H1 (cell line): ENCODE results near the gene MOB1B. TPM values are rescaled to one million over a fixed set of nuclear protein-coding genes. Genes with fewer than 3 reads are reported as not detected.

Experiments used
- BACH1 ChIP-seq: IDR thresholded peaks from 2 replicates; pipeline ENCODE4 v1.6.1; 2012; ENCODE audit warnings: low read length, improper control_type of control experiment
- BCL11A ChIP-seq, 2 experiments: IDR thresholded peaks; one replicate each; pipeline ENCODE4 v1.6.1; 2011; ENCODE audit warnings: low read depth in 2 of 2, low read length in 2 of 2, mild to moderate bottlenecking in 2 of 2
- HDAC6 ChIP-seq: IDR thresholded peaks from one replicate; pipeline ENCODE4 v1.7.1; 2012; ENCODE audit warnings: low read depth, mild to moderate bottlenecking, inconsistent platforms, low read length, moderate library complexity
- JUN ChIP-seq: IDR thresholded peaks from 2 replicates; pipeline ENCODE4 v1.6.1; 2011; ENCODE audit warnings: low read depth, mild to moderate bottlenecking, improper control_type of control experiment, low read length
- JUND ChIP-seq: IDR thresholded peaks from 2 replicates; pipeline ENCODE4 v1.6.1; 2011; ENCODE audit warnings: mild to moderate bottlenecking, improper control_type of control experiment, low read length
- RFX5 ChIP-seq: IDR thresholded peaks from 2 replicates; pipeline ENCODE4 v1.6.1; 2011; ENCODE audit warnings: low read depth, low read length, improper control_type of control experiment, borderline replicate concordance
- SUZ12 ChIP-seq: fragments of 200-600 bp; sonication (generic); IDR thresholded peaks from 2 replicates; pipeline ENCODE4 v1.6.1; 2012; ENCODE audit warnings: mild to moderate bottlenecking, inconsistent platforms, low read length, moderate library complexity, mixed read lengths
- polyA plus RNA-seq, 7 experiments: library from polyadenylated mRNA; depleted of rRNA in 3 of 7; stranded (reverse) in 5 of 7; unstranded in 2 of 7; fragments of >200 nt in 5 of 7; fragments of 200-250 nt in 2 of 7; gene quantifications; 1 replicate in 5 of 7; 2 replicates in 1 of 7; 4 replicates in 1 of 7; pipeline versions ENCODE4 v1.2.1 to v1.2.3, GENCODE V29; 2011 to 2013; ENCODE audit warnings: missing spikeins in 2 of 7, mixed read lengths in 2 of 7
- total RNA-seq: library from RNA; stranded (reverse); fragmentation: NEBNext Ultra II Directional; extraction: Animal tissue kit (Norgen Biotek cat#: 25700); gene quantifications from 2 replicates; pipeline ENCODE4 v1.2.1, GENCODE V29; 2021
- TF ChIP-seq, protein P1 (sequence below): fragments of 300-600 bp; sonication (generic); IDR thresholded peaks from 2 replicates; pipeline ENCODE4 v1.7.1; 2012; ENCODE audit warnings: low read length, moderate library complexity, mild to moderate bottlenecking, inconsistent platforms; ENCODE audit not compliant: insufficient replicate concordance
- TF ChIP-seq, protein P2 (sequence below): IDR thresholded peaks from 2 replicates; pipeline ENCODE4 v1.6.1; 2012; ENCODE audit warnings: low read length, inconsistent platforms

Gene MOB1B
- total and polyA plus RNA-seq, 2 of the 8 experiments (the other 6 are each of a cell fraction or from before 2014, with no cell fraction given): 3.8 to 33.5 TPM

DNA sequence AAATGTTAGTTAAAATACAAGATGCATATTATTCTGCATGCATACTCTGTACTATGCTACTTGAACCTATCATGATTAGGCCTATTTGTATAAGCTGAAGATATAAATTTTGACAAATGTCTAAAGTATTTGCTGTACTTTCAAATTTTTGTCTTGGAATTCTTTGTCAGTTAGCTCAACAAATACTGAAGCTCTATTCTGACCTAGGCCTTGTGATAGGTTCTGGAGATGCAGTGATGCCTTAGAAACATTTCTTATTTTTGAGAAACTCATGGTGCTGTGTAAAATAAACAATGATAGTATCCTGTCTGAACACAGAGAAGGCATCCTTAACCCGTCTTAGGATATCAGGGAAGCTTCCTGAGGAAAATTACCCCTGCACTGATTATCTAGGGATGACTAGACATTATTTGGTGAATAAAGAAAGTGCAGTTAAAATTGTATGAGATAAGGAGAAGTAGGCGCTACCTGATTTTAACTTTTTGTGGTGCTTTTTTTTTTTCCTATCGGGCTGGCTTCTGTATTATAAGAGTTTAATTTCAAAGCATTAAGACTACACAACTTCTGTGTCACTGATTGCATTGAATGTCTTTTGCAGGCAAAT lies 43.4 kb downstream of the MOB1B start (continued):
- TF ChIP-seq, protein P1, sequence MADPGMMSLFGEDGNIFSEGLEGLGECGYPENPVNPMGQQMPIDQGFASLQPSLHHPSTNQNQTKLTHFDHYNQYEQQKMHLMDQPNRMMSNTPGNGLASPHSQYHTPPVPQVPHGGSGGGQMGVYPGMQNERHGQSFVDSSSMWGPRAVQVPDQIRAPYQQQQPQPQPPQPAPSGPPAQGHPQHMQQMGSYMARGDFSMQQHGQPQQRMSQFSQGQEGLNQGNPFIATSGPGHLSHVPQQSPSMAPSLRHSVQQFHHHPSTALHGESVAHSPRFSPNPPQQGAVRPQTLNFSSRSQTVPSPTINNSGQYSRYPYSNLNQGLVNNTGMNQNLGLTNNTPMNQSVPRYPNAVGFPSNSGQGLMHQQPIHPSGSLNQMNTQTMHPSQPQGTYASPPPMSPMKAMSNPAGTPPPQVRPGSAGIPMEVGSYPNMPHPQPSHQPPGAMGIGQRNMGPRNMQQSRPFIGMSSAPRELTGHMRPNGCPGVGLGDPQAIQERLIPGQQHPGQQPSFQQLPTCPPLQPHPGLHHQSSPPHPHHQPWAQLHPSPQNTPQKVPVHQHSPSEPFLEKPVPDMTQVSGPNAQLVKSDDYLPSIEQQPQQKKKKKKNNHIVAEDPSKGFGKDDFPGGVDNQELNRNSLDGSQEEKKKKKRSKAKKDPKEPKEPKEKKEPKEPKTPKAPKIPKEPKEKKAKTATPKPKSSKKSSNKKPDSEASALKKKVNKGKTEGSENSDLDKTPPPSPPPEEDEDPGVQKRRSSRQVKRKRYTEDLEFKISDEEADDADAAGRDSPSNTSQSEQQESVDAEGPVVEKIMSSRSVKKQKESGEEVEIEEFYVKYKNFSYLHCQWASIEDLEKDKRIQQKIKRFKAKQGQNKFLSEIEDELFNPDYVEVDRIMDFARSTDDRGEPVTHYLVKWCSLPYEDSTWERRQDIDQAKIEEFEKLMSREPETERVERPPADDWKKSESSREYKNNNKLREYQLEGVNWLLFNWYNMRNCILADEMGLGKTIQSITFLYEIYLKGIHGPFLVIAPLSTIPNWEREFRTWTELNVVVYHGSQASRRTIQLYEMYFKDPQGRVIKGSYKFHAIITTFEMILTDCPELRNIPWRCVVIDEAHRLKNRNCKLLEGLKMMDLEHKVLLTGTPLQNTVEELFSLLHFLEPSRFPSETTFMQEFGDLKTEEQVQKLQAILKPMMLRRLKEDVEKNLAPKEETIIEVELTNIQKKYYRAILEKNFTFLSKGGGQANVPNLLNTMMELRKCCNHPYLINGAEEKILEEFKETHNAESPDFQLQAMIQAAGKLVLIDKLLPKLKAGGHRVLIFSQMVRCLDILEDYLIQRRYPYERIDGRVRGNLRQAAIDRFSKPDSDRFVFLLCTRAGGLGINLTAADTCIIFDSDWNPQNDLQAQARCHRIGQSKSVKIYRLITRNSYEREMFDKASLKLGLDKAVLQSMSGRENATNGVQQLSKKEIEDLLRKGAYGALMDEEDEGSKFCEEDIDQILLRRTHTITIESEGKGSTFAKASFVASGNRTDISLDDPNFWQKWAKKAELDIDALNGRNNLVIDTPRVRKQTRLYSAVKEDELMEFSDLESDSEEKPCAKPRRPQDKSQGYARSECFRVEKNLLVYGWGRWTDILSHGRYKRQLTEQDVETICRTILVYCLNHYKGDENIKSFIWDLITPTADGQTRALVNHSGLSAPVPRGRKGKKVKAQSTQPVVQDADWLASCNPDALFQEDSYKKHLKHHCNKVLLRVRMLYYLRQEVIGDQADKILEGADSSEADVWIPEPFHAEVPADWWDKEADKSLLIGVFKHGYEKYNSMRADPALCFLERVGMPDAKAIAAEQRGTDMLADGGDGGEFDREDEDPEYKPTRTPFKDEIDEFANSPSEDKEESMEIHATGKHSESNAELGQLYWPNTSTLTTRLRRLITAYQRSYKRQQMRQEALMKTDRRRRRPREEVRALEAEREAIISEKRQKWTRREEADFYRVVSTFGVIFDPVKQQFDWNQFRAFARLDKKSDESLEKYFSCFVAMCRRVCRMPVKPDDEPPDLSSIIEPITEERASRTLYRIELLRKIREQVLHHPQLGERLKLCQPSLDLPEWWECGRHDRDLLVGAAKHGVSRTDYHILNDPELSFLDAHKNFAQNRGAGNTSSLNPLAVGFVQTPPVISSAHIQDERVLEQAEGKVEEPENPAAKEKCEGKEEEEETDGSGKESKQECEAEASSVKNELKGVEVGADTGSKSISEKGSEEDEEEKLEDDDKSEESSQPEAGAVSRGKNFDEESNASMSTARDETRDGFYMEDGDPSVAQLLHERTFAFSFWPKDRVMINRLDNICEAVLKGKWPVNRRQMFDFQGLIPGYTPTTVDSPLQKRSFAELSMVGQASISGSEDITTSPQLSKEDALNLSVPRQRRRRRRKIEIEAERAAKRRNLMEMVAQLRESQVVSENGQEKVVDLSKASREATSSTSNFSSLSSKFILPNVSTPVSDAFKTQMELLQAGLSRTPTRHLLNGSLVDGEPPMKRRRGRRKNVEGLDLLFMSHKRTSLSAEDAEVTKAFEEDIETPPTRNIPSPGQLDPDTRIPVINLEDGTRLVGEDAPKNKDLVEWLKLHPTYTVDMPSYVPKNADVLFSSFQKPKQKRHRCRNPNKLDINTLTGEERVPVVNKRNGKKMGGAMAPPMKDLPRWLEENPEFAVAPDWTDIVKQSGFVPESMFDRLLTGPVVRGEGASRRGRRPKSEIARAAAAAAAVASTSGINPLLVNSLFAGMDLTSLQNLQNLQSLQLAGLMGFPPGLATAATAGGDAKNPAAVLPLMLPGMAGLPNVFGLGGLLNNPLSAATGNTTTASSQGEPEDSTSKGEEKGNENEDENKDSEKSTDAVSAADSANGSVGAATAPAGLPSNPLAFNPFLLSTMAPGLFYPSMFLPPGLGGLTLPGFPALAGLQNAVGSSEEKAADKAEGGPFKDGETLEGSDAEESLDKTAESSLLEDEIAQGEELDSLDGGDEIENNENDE: no peak
- TF ChIP-seq HDAC6: no peak
- TF ChIP-seq JUN: no peak
- no peak for TF ChIP-seq BCL11A (IDR thresholded peaks at IDR 0.05; ENCODE audit: low read depth in 2 of 2, low read length in 2 of 2)
- no peak for TF ChIP-seq SUZ12
- TF ChIP-seq RFX5: no peak
- no peak for TF ChIP-seq BACH1
- TF ChIP-seq, protein P2, sequence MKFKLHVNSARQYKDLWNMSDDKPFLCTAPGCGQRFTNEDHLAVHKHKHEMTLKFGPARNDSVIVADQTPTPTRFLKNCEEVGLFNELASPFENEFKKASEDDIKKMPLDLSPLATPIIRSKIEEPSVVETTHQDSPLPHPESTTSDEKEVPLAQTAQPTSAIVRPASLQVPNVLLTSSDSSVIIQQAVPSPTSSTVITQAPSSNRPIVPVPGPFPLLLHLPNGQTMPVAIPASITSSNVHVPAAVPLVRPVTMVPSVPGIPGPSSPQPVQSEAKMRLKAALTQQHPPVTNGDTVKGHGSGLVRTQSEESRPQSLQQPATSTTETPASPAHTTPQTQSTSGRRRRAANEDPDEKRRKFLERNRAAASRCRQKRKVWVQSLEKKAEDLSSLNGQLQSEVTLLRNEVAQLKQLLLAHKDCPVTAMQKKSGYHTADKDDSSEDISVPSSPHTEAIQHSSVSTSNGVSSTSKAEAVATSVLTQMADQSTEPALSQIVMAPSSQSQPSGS: no peak
- no peak for TF ChIP-seq JUND
